SK-N-SH (cell line): ENCODE data around the gene OVCH2.

Source experiments
- CTCF ChIP-seq: fragments of 200-600 bp; sonication (generic); IDR thresholded peaks from 2 replicates; pipeline ENCODE4 v1.6.1; 2017; ENCODE audit warnings: antibody characterized with exemption, mild to moderate bottlenecking, moderate library complexity
- EZH2phosphoT487 ChIP-seq: fragments of 200-600 bp; sonication (generic); IDR thresholded peaks from 2 replicates; pipeline ENCODE4 v1.6.1; 2017; ENCODE audit warnings: low read depth, mixed run types, mild to moderate bottlenecking, antibody characterized with exemption, moderate library complexity, borderline replicate concordance
- FOXM1 ChIP-seq: IDR thresholded peaks from 2 replicates; pipeline ENCODE4 v1.4.0; 2012; ENCODE audit warnings: low read depth, mild to moderate bottlenecking
- GABPA ChIP-seq: IDR thresholded peaks from 2 replicates; pipeline ENCODE4 v1.4.0; 2012; ENCODE audit warnings: low read depth, mild to moderate bottlenecking
- GATA2 ChIP-seq: sonication (generic); formaldehyde crosslinking; IDR thresholded peaks from 2 replicates; pipeline ENCODE4 v1.5.0; 2020; ENCODE audit warnings: mild to moderate bottlenecking, missing genetic modification reagents
- JUND ChIP-seq: IDR thresholded peaks from 2 replicates; pipeline ENCODE4 v1.4.0; 2012
- MAX ChIP-seq: IDR thresholded peaks from 2 replicates; pipeline ENCODE4 v1.4.0; 2012; ENCODE audit warnings: low read depth
- RAD21 ChIP-seq: IDR thresholded peaks from 2 replicates; pipeline ENCODE4 v1.6.1; 2012; ENCODE audit warnings: mild to moderate bottlenecking, low read length
- RFX5 ChIP-seq: IDR thresholded peaks from 2 replicates; pipeline ENCODE4 v1.6.1; 2012; ENCODE audit warnings: mild to moderate bottlenecking, improper control_type of control experiment, low read length
- YY1 ChIP-seq: IDR thresholded peaks from 2 replicates; pipeline ENCODE4 v1.4.0; 2012; ENCODE audit warnings: low read depth, mild to moderate bottlenecking
- TF ChIP-seq, protein P1 (sequence below): fragments of 150-350 bp; IDR thresholded peaks from 2 replicates; pipeline ENCODE4 v1.6.1; 2017; ENCODE audit warnings: antibody characterized with exemption, low read length, low read depth, borderline replicate concordance

DNA sequence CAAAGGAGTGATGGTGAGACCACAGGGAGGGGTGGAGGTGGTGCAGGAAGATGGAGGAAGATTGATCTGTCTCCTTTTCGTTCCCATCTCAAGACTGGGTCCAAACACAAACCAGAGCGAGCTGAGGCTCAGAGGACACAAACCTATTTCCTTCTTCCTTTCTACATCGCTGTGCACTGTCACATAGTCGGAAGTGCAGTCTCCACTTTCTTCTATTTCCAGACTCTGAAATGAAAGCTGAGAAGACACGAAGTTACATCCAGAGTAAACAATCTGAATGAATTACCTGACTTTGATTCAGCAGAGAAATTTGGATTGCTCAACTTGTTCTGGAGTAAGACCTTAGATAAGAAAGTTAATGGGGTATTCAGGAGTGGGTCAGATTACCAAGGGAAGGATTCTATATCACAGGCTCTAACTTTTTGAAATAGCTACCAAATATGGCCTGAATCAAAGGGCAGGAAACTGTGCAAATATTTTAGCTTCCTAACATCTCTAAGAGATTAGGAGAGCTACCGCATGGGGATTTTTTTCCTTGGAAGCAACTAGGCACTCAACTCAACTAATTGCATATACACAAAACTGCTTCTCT, 14.4 kb downstream of the OVCH2 start:
- no peak for TF ChIP-seq CTCF
- TF ChIP-seq GATA2 (CRISPR knock-in tag) = no peak
- TF ChIP-seq YY1 = no peak
- TF ChIP-seq RAD21 = no peak
- TF ChIP-seq, protein P1, sequence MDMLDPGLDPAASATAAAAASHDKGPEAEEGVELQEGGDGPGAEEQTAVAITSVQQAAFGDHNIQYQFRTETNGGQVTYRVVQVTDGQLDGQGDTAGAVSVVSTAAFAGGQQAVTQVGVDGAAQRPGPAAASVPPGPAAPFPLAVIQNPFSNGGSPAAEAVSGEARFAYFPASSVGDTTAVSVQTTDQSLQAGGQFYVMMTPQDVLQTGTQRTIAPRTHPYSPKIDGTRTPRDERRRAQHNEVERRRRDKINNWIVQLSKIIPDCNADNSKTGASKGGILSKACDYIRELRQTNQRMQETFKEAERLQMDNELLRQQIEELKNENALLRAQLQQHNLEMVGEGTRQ = no peak
- TF ChIP-seq FOXM1 = no peak
- no peak for TF ChIP-seq MAX
- TF ChIP-seq EZH2phosphoT487 = no peak
- no peak for TF ChIP-seq RFX5
- TF ChIP-seq GABPA = no peak
- no peak for TF ChIP-seq JUND
